Stomach (tissue), 9 donors: Measurements from ENCODE around the gene MIOS. TPM values are rescaled to one million over a fixed set of nuclear protein-coding genes. Genes with fewer than 3 reads are reported as not detected.

Experiments used
- DNase-seq, 2 donors: peaks; one replicate each; pipeline versions ENCODE4 v3.0.0 to v3.0.0-alpha.2; 2013 to 2019
- H3K27ac ChIP-seq, 5 donors: fragments of 200-600 bp in 4 of 5; sonication (generic) in 4 of 5; one replicate each; pipeline ENCODE4 v1.5.1; 2013 to 2019; ENCODE audit warnings: mild to moderate bottlenecking in 1 of 5, moderate library complexity in 1 of 5
- H3K27me3 ChIP-seq, 3 donors: fragments of 200-600 bp; sonication (generic); one replicate each; pipeline ENCODE4 v1.5.1; 2017 to 2019; ENCODE audit warnings: mixed run types in 1 of 3
- H3K36me3 ChIP-seq, 4 donors: fragments of 200-600 bp; sonication (generic); 1 replicate in 3 of 4; 2 replicates in 1 of 4; pipeline ENCODE4 v1.5.1; 2016 to 2019
- H3K4me1 ChIP-seq, 4 donors: fragments of 200-600 bp; sonication (generic); one replicate each; pipeline ENCODE4 v1.5.1; 2016 to 2019
- H3K4me3 ChIP-seq, 4 donors: fragments of 200-600 bp; sonication (generic) in 3 of 4; one replicate each; pipeline ENCODE4 v1.5.1; 2016 to 2019; ENCODE audit warnings: mild to moderate bottlenecking in 1 of 4
- H3K9me3 ChIP-seq, 4 donors: fragments of 200-600 bp; sonication (generic); one replicate each; pipeline ENCODE4 v1.5.1; 2016 to 2019
- CTCF ChIP-seq, 7 experiments: fragments of 450-650 bp in 4 of 7; fragments of 200-600 bp in 3 of 7; sonication (generic) in 3 of 7; IDR thresholded peaks; one replicate each; pipeline ENCODE4 v1.5.1; 2016 to 2019; ENCODE audit warnings: antibody characterized with exemption in 7 of 7, control low read depth in 2 of 7, mild to moderate bottlenecking in 1 of 7
- EP300 ChIP-seq: sonication (generic); formaldehyde crosslinking; IDR thresholded peaks from one replicate; pipeline ENCODE4 v1.6.1; 2017; ENCODE audit warnings: antibody characterized with exemption
- POLR2A ChIP-seq, 4 donors: fragments of 450-650 bp; IDR thresholded peaks; one replicate each; pipeline ENCODE4 v1.6.1; 2016; ENCODE audit warnings: antibody characterized with exemption in 4 of 4, control low read depth in 2 of 4, mild to moderate bottlenecking in 1 of 4, moderate library complexity in 1 of 4
- POLR2AphosphoS5 ChIP-seq, 3 donors: sonication (generic); formaldehyde crosslinking; IDR thresholded peaks; one replicate each; pipeline ENCODE4 v1.6.1; 2016; ENCODE audit warnings: antibody characterized with exemption in 3 of 3
- WGBS, 5 donors: extraction: QIAGEN DNeasy Blood & Tissue Kit in 3 of 5; methylation state at CpG; one replicate each; pipeline versions ENCODE4 v1.1.5 to v1.1.7; 2013 to 2018; 5-methylcytosine and 5-hydroxymethylcytosine counted together
- intact Hi-C: fragments of 100-400 bp; cut with DNase I; formaldehyde crosslinking; loops from one replicate; pipeline ENCODE4 v1.15.1; 2023; ENCODE audit warnings: low total_unique reads
- polyA plus RNA-seq, 3 donors: library from polyadenylated mRNA; stranded (reverse); fragments of 200-250 nt; gene quantifications; one replicate each; pipeline ENCODE4 v1.2.3, GENCODE V29; 2013
- total RNA-seq, 5 donors: library from RNA; depleted of rRNA; stranded (reverse); fragments of >200 nt; gene quantifications; one replicate each; pipeline versions ENCODE4 v1.1.0 to v1.2.3, GENCODE V29; 2014 to 2016
- donor health status: healthy with polysubstance abuse.
- donor health status: Bipolar disorder and iron deficiency.
- donor health status: healthy.

MIOS gene
- total and polyA plus RNA-seq, 8 donors = 10.7 to 82.9 (median 30.6) TPM

- Histone ChIP-seq H3K9me3 (no peaks in the 10 kb centered on the region), H3K27ac (no peak overlapping the region), H3K4me3 (no peak overlapping the region), H3K36me3 (no peaks in the 10 kb centered on the region), H3K4me1 (peaks cover 0 to 8% (median 0%) of the 10 kb centered on the region in 4 donors), H3K27me3 (no peaks in the 10 kb centered on the region)
- intact Hi-C loops = loop anchor here (5.0 to 10.0 kb wide), 2 partner anchors 117 to 575 kb away; no protein-coding TSS in a partner anchor
- WGBS, 5 donors = 76 to 92% (median 90%) methylated on average over 4 of the region's 4 CpGs
- TF ChIP-seq POLR2A (IDR thresholded peaks at IDR 0.05) (no peak), CTCF (IDR thresholded peaks at IDR 0.05) (no peak), POLR2AphosphoS5 (IDR thresholded peaks at IDR 0.05) (no peak), EP300 (no peak)
- DNase-seq = no peak
These were observed 27.0 kb upstream of the MIOS start for GRCh38 chr7:7539711-7540110.

DNA sequence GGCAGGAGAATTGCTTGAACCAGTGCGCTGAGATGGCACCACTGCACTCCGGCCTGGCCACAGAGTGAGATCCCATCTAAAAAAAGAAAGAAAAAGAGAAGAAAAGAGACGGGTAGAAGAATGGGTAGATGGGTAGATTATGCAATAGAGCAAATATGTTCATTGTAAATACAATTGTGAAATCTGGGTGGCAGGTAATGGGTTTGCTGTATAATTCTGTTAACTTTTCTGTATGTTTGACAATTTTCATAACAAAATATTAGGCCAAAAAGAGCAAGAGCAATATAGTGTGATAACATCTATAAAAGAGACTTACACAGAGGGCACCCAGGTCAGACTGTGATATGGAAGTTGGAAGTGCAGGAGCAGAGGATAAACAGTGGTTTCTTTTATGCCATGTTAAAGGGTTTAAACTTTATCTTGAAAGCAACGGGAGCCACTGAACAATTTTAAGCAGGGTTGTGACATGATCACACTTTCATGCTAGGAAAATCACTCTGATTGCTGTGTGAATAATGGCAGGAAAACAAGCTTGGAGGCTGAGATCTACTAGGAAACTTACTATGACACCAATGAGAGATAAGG is 24.3 kb upstream of the MIOS start:
- intact Hi-C loops = loop anchor here (5.0 to 10.0 kb wide), 2 partner anchors 120 to 578 kb away; no protein-coding TSS in a partner anchor
- H3K9me3 ChIP-seq = no peaks in the 10 kb centered on the region
- 41 to 61% (median 52%) methylated on average over 4 of the region's 4 CpGs for WGBS, 5 donors

DNA sequence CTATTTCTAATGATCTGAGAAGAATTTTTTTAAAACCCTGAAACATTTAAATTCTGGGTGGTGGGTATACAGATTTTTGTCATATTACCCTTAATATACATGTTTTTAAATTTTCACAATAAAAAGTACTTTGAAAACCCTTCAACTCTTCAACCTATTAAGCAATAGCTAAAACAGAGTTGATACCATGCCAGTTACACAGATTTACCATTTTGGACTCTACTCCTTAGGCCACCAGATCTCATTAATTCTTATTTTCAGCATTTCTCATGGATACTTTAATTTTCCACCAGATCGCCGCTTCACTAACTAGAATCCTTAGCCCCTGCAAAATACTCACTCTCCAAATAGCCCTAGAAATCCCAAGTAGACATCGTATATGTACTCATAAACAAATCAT is 18.3 kb upstream of the MIOS start:
- TF ChIP-seq POLR2A (IDR thresholded peaks at IDR 0.05) = no peak
- TF ChIP-seq CTCF (IDR thresholded peaks at IDR 0.05) = no peak
- no peak for TF ChIP-seq POLR2AphosphoS5 (IDR thresholded peaks at IDR 0.05)
- TF ChIP-seq EP300 = no peak
- WGBS, 5 donors = 76 to 95% (median 93%) methylated on average over 3 of the region's 3 CpGs
- no peaks in the 10 kb centered on the region for H3K27me3 ChIP-seq

More for the DNA sequence above, 24.3 kb upstream of the MIOS start:
- no peak for TF ChIP-seq POLR2A (IDR thresholded peaks at IDR 0.05)
- no peak for TF ChIP-seq CTCF (IDR thresholded peaks at IDR 0.05)
- TF ChIP-seq POLR2AphosphoS5 (IDR thresholded peaks at IDR 0.05) = no peak
- TF ChIP-seq EP300 = no peak
- Histone ChIP-seq H3K27ac (no peak overlapping the region), H3K36me3 (no peaks in the 10 kb centered on the region), H3K4me3 (no peak overlapping the region), H3K27me3 (no peaks in the 10 kb centered on the region), H3K4me1 (peaks cover 0 to 8% (median 0%) of the 10 kb centered on the region in 4 donors)
- DNase-seq = no peak

DNA sequence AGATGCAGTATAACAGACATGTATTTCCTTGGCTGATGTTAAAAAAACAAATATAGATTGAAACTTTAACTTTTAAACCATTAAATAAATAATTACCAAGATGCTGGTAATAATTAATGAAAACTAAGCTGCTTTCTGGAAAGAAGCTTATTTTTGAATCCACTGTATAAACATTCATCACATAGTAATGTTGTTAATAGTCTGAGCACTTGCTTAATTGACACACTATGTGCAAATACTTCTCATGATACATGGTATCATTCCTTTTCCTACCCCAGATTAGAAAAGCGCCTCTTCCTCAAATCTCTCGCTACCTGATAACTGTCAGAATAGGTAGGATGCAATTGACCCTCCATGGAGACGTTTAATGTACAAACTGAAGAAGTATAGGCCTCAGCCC is 16.0 kb upstream of the MIOS start:
- Histone ChIP-seq H3K4me1 (peaks cover 0 to 23% (median 14%) of the 10 kb centered on the region in 4 donors), H3K36me3 (peaks cover 0 to 13% (median 11%) of the 10 kb centered on the region in 4 donors), H3K9me3 (no peaks in the 10 kb centered on the region), H3K4me3 (no peak overlapping the region), H3K27me3 (no peaks in the 10 kb centered on the region), H3K27ac (no peak overlapping the region)
- WGBS, 5 donors = 93 to 97% (median 94%) methylated on average over 3 of the region's 3 CpGs
- no peak for TF ChIP-seq CTCF (IDR thresholded peaks at IDR 0.05)
- TF ChIP-seq POLR2AphosphoS5 (IDR thresholded peaks at IDR 0.05) = no peak
- no peak for TF ChIP-seq EP300
- TF ChIP-seq POLR2A (IDR thresholded peaks at IDR 0.05) = no peak
- no peak for DNase-seq
- intact Hi-C loops = no loop called here

More for the DNA sequence above, 18.3 kb upstream of the MIOS start:
- Histone ChIP-seq H3K4me3 (no peak overlapping the region), H3K9me3 (no peaks in the 10 kb centered on the region), H3K27ac (no peak overlapping the region), H3K4me1 (peaks cover 0 to 5% (median under 1%) of the 10 kb centered on the region in 4 donors), H3K36me3 (peaks cover 0 to 13% (median 11%) of the 10 kb centered on the region in 4 donors)
- no peak for DNase-seq
- intact Hi-C loops = loop anchor here (10.0 kb wide), 1 partner anchor 584 kb away; no protein-coding TSS in a partner anchor
